Measurements from ENCODE around the gene HS6ST3.

HS6ST3 gene

GRCh38 chr13:96880419-96880818, 790.5 kb downstream of the HS6ST3 start:
- peaks cover 25% of the 10 kb centered on the region for H3K9me3 ChIP-seq (ENCODE audit: control insufficient read depth, low read length)
- no peak overlapping the region for H3K23ac ChIP-seq (ENCODE audit: low read length in 2 of 2)
- H3K27ac ChIP-seq (ENCODE audit: low read length, poor library complexity, severe bottlenecking): no peak overlapping the region
- H2BK15ac ChIP-seq (ENCODE audit: low read depth, poor library complexity, severe bottlenecking): no peak overlapping the region
- H3K4me2 ChIP-seq (ENCODE audit: low read length, poor library complexity, severe bottlenecking): no peak overlapping the region
- no peak overlapping the region for H2BK12ac ChIP-seq (ENCODE audit: low read length in 2 of 2)
- no peaks in the 10 kb centered on the region for H3K79me1 ChIP-seq (replicated peaks; ENCODE audit: low read length, poor library complexity, severe bottlenecking)
- no peak overlapping the region for H3K4me3 ChIP-seq (ENCODE audit: insufficient read depth in 1 of 2, low read depth in 1 of 2, low read length in 2 of 2)
- no peak overlapping the region for H3K14ac ChIP-seq (ENCODE audit: low read length in 2 of 2)
- no peak overlapping the region for H4K91ac ChIP-seq (ENCODE audit: low read length)
- no peak for DNase-seq
- H2BK5ac ChIP-seq (ENCODE audit: low read depth, low read length, poor library complexity, severe bottlenecking): no peak overlapping the region
- no peak overlapping the region for H3K4ac ChIP-seq (ENCODE audit: low read depth in 1 of 2, low read length in 2 of 2)
- H4K8ac ChIP-seq (ENCODE audit: low read length): no peak overlapping the region
- no peak overlapping the region for H3K9ac ChIP-seq (ENCODE audit: low read length)
- no peaks in the 10 kb centered on the region for H3K36me3 ChIP-seq (ENCODE audit: control insufficient read depth in 1 of 2, insufficient read depth in 2 of 2, low read depth in 1 of 2, low read length in 2 of 2)
- no peak overlapping the region for H2AK5ac ChIP-seq (ENCODE audit: low read length, severe bottlenecking)
- no peak overlapping the region for H2BK120ac ChIP-seq (ENCODE audit: low read depth, low read length)
- H3K18ac ChIP-seq (ENCODE audit: low read depth in 1 of 2, low read length in 2 of 2): no peak overlapping the region
- H3K4me1 ChIP-seq (ENCODE audit: control insufficient read depth, insufficient read depth, low read depth, low read length): no peaks in the 10 kb centered on the region
- H2AFZ ChIP-seq (ENCODE audit: low read depth, low read length): no peak overlapping the region
- no peaks in the 10 kb centered on the region for H3K27me3 ChIP-seq (ENCODE audit: control insufficient read depth in 1 of 2, insufficient read depth in 1 of 2, low read length in 2 of 2)
